Breast epithelium (tissue), 4 donors: ENCODE measurements around the gene SNX4. TPM values are rescaled to one million over a fixed set of nuclear protein-coding genes. Genes with fewer than 3 reads are reported as not detected.

Experiments
- DNase-seq, 2 donors: peaks; one replicate each; pipeline ENCODE4 v3.0.0-alpha.2; 2019; ENCODE audit warnings: low spot score in 2 of 2
- H3K27ac ChIP-seq, 2 donors: fragments of 200-600 bp; sonication (generic) in 1 of 2; one replicate each; pipeline ENCODE4 v1.5.1; 2016 to 2019; ENCODE audit warnings: mild to moderate bottlenecking in 1 of 2
- H3K27me3 ChIP-seq, 2 donors: fragments of 200-600 bp; sonication (generic) in 1 of 2; one replicate each; pipeline versions ENCODE4 v1.5.1 to v1.6.0; 2017 to 2019; ENCODE audit warnings: control low read depth in 1 of 2, mild to moderate bottlenecking in 1 of 2
- H3K36me3 ChIP-seq: fragments of 200-600 bp; one replicate; pipeline ENCODE4 v1.5.1; 2019
- H3K4me1 ChIP-seq, 2 donors: fragments of 200-600 bp; sonication (generic); one replicate each; pipeline ENCODE4 v1.5.1; 2016 to 2019; ENCODE audit warnings: control low read depth in 1 of 2
- H3K4me3 ChIP-seq, 3 donors: fragments of 200-600 bp; sonication (generic); 1 replicate in 2 of 3; 2 replicates in 1 of 3; pipeline ENCODE4 v1.5.1; 2016 to 2019; ENCODE audit warnings: mild to moderate bottlenecking in 3 of 3, moderate library complexity in 2 of 3
- H3K9me3 ChIP-seq, 2 donors: fragments of 200-600 bp; sonication (generic) in 1 of 2; one replicate each; pipeline ENCODE4 v1.5.1; 2016 to 2019; ENCODE audit warnings: control low read depth in 1 of 2
- POLR2A ChIP-seq: fragments of 450-650 bp; IDR thresholded peaks from one replicate; pipeline ENCODE4 v1.6.1; 2016; ENCODE audit warnings: antibody characterized with exemption, mild to moderate bottlenecking, moderate library complexity
- POLR2AphosphoS5 ChIP-seq, 3 donors: sonication (generic); formaldehyde crosslinking; IDR thresholded peaks; one replicate each; pipeline ENCODE4 v1.6.1; 2017; ENCODE audit warnings: antibody characterized with exemption in 3 of 3
- intact Hi-C: fragments of 100-400 bp; cut with DNase I; formaldehyde crosslinking; loops from one replicate; pipeline ENCODE4 v1.15.1; 2023; ENCODE audit warnings: low total_unique reads
- total RNA-seq, 3 donors: library from RNA; depleted of rRNA; stranded (reverse); fragments of >200 nt; gene quantifications; one replicate each; pipeline ENCODE4 v1.1.0, GENCODE V29; 2016
- TF ChIP-seq, protein P1 (sequence below), 3 donors: fragments of 450-650 bp; IDR thresholded peaks; one replicate each; pipeline ENCODE4 v1.5.1; 2016 to 2017; ENCODE audit warnings: antibody characterized with exemption in 3 of 3, mild to moderate bottlenecking in 3 of 3, moderate library complexity in 3 of 3

The SNX4 gene
- total RNA-seq, 3 donors from 2014 or later: 35.7 to 51.4 (median 50.1) TPM

DNA sequence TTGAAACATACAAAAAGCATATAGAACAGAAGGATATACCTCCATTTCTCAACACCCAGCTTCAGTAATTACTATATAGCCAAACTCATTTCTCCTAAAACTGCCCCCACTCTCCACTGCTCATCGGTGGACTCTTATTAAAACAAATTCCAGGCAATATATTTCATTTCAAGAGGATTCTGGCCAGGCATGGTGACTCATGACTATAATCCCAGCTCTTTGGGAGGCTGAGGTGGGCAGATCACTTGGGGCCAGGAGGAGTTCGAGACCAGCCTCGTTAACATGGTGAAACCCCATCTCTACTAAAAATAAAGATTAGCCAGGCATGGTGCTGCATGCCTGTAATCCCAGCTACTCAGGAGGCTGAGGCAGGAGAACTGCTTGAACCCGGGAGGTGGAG, 40.9 kb downstream of the SNX4 start:
- no peak for DNase-seq
- H3K4me3 ChIP-seq: no peak overlapping the region
- no peak overlapping the region for H3K27ac ChIP-seq
- no peaks in the 10 kb centered on the region for H3K36me3 ChIP-seq
- no peaks in the 10 kb centered on the region for H3K9me3 ChIP-seq
- no peaks in the 10 kb centered on the region for H3K4me1 ChIP-seq
- intact Hi-C loops: no loop called here
- no peaks in the 10 kb centered on the region for H3K27me3 ChIP-seq
- TF ChIP-seq POLR2AphosphoS5 (IDR thresholded peaks at IDR 0.05) (no peak), POLR2A (no peak)
- TF ChIP-seq, protein P1, sequence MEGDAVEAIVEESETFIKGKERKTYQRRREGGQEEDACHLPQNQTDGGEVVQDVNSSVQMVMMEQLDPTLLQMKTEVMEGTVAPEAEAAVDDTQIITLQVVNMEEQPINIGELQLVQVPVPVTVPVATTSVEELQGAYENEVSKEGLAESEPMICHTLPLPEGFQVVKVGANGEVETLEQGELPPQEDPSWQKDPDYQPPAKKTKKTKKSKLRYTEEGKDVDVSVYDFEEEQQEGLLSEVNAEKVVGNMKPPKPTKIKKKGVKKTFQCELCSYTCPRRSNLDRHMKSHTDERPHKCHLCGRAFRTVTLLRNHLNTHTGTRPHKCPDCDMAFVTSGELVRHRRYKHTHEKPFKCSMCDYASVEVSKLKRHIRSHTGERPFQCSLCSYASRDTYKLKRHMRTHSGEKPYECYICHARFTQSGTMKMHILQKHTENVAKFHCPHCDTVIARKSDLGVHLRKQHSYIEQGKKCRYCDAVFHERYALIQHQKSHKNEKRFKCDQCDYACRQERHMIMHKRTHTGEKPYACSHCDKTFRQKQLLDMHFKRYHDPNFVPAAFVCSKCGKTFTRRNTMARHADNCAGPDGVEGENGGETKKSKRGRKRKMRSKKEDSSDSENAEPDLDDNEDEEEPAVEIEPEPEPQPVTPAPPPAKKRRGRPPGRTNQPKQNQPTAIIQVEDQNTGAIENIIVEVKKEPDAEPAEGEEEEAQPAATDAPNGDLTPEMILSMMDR (IDR thresholded peaks at IDR 0.05): no peak

DNA sequence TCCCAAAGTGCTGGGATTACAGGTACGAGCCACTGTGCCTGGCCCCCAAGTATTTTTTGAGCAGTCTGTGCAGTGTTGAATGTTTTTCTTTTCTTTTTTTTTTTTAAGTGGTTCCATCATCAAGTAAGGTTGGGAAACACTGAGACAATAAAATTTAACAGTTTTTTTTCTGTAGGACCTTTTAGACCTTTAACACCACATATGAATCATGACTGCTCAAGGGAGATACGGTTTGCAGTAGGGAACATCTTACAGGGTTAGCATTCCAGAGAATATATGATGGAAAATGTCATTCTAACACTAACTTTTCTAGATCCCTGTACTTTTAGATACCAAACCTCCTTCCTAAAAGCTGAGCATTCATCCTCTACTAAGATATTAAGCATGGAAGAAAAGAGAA, 41.7 kb downstream of the SNX4 start:
- no peak overlapping the region for H3K27ac ChIP-seq
- TF ChIP-seq POLR2AphosphoS5 (IDR thresholded peaks at IDR 0.05) (no peak), POLR2A (no peak)
- TF ChIP-seq, protein P1 (IDR thresholded peaks at IDR 0.05): no peak
- H3K4me1 ChIP-seq: no peaks in the 10 kb centered on the region
- intact Hi-C loops: no loop called here
- no peaks in the 10 kb centered on the region for H3K36me3 ChIP-seq
- no peaks in the 10 kb centered on the region for H3K27me3 ChIP-seq
- no peaks in the 10 kb centered on the region for H3K9me3 ChIP-seq
- H3K4me3 ChIP-seq: no peak overlapping the region
- no peak for DNase-seq

DNA sequence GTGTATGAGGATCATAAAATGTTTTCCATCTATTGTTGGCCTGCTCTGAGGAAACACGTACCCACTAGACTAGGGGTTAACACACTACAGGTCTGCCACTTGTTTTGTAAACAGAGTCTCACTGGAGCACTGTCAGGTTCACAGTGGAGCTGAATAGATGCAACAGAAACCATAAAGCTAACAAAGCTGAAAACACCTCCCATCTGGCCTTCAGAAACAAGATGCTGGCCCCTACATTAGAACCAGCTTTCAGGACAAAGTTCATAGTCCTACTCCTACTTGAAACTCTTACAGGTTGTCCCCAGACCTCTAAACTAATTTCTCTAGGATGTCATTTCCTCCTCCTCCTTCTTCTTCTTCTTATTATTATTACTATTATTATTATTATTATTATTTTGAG, 42.3 kb downstream of the SNX4 start:
- no peak overlapping the region for H3K27ac ChIP-seq
- H3K4me3 ChIP-seq: no peak overlapping the region
- TF ChIP-seq POLR2A: no peak
- TF ChIP-seq POLR2AphosphoS5 (IDR thresholded peaks at IDR 0.05): no peak
- TF ChIP-seq, protein P1 (IDR thresholded peaks at IDR 0.05): no peak
- no peaks in the 10 kb centered on the region for H3K9me3 ChIP-seq
- intact Hi-C loops: no loop called here
- no peaks in the 10 kb centered on the region for H3K27me3 ChIP-seq
- no peaks in the 10 kb centered on the region for H3K36me3 ChIP-seq
- no peak for DNase-seq
- H3K4me1 ChIP-seq: no peaks in the 10 kb centered on the region

DNA sequence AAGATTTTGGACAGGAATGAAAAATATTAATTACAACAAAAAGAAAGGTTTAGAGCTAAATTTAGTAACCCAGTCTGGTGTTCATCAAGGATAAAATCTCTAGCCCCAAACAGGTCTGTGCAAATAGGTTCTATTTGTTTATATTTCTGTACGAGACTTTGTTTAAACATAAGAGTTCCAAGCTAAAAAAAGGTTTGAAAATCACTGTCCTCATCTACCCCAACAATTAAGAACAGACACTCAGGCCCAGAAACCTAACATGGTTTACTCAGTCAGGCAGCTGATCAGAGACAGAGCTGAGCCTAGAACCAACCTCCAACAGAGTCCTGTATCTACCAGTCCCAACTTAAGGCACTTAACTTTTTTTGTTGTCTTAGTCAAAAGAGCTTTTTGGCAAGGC, 49.3 kb downstream of the SNX4 start:
- no peak overlapping the region for H3K27ac ChIP-seq
- no peak for DNase-seq
- H3K36me3 ChIP-seq: peaks cover 5% of the 10 kb centered on the region
- H3K4me1 ChIP-seq: no peaks in the 10 kb centered on the region
- no peak overlapping the region for H3K4me3 ChIP-seq
- H3K27me3 ChIP-seq: no peaks in the 10 kb centered on the region
- H3K9me3 ChIP-seq: no peaks in the 10 kb centered on the region
- intact Hi-C loops: no loop called here
- TF ChIP-seq, protein P1 (IDR thresholded peaks at IDR 0.05): no peak
- no peak for TF ChIP-seq POLR2AphosphoS5 (IDR thresholded peaks at IDR 0.05)
- TF ChIP-seq POLR2A: no peak

DNA sequence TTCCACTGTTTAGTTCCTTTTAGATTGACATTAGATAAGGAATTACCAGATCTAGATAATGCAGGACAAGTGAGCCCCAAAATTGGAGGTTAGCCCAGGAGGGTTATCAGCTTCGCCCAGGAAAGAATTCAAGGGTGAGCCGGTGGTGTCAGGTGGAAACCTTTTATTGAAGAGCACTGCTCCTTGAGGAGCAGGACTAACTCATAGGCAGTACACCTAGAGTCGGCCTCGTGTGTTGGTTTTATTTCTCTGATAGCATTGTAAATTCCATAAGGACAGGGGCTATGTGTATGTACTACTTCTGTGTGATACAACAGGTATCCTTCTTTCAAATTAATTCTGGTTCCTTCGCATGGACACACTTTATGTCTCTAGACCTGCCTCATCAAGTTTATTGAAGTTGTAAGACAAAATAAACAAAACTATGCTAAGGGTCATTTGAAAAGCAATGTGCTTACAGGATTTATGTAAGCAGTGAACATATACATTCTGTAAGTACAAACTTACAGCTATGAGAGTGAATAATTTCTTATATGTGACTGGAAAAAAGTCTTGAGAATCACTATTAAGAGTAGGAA, 57.2 kb downstream of the SNX4 start:
- Histone ChIP-seq H3K27me3 (no peaks in the 10 kb centered on the region), H3K36me3 (peaks cover under 1% of the 10 kb centered on the region), H3K9me3 (no peaks in the 10 kb centered on the region), H3K27ac (no peak overlapping the region), H3K4me3 (no peak overlapping the region), H3K4me1 (no peaks in the 10 kb centered on the region)
- intact Hi-C loops: no loop called here
- TF ChIP-seq POLR2A (no peak), POLR2AphosphoS5 (IDR thresholded peaks at IDR 0.05) (no peak)
- TF ChIP-seq, protein P1 (IDR thresholded peaks at IDR 0.05): no peak
- no peak for DNase-seq
